ENCODE results near the gene RGS17. TPM values are rescaled to one million over a fixed set of nuclear protein-coding genes. Genes with fewer than 3 reads are reported as not detected.
A peak's percentile ranks its signal among the peaks of the same experiment; 100 is the strongest.

The RGS17 gene
- total and polyA plus RNA-seq, 2 of the 13 experiments (the other 11 are each of a cell fraction or from before 2014, with no cell fraction given): 0.04 TPM; not detected in 1

GRCh38 chr6:153031335-153031955 is 99.6 kb downstream of the RGS17 start:
- intact Hi-C loops (cut with micrococcal nuclease; ENCODE audit: unreplicated experiment): loop anchor here (5.0 kb wide), 1 partner anchor 916 kb away; no protein-coding TSS in a partner anchor
- H3K4me3 ChIP-seq (replicated peaks in 1 of 3; ENCODE audit: insufficient read depth in 1 of 3, low read depth in 2 of 3, low read length in 3 of 3): no peak overlapping the region
- no peak for ATAC-seq
- no peak overlapping the region for H3K4me2 ChIP-seq (ENCODE audit: low read depth, low read length)
- FAIRE-seq: no peak
- WGBS (ENCODE audit: low lambda C conversion rate): 0% methylated on average over 1 of the region's 1 CpG
- no peaks in the 10 kb centered on the region for H3K79me2 ChIP-seq (ENCODE audit: insufficient read depth, low read length)
- ChIA-PET POLR2A (no interaction called here), CTCF (ENCODE audit: low intra/inter-chr PET ratio, low total read pairs) (interaction anchor here (2.0 to 2.1 kb wide), 2 partner anchors 281 to 481 kb away, joined by 8 read pairs; no protein-coding TSS in a partner anchor)
- H2AFZ ChIP-seq (ENCODE audit: low read length): no peak overlapping the region
- no peaks in the 10 kb centered on the region for H3K27me3 ChIP-seq (ENCODE audit: control insufficient read depth in 1 of 2, insufficient read depth in 2 of 2, low read length in 2 of 2)
- BruUV-seq (replicated peaks): no TSS peak
- H4K20me1 ChIP-seq (ENCODE audit: insufficient read depth, low read length): no peaks in the 10 kb centered on the region
- no peak for DNase-seq (ENCODE audit: low spot score)
- TF ChIP-seq EP300 (IDR thresholded peaks at IDR 0.05; ENCODE audit: low read depth in 2 of 2, low read length in 2 of 2) (peak in 1 of 2 experiments; percentile 23; a peak in 1 of 4 replicates), EP300 (CRISPR knock-in tag; IDR thresholded peaks at IDR 0.05; ENCODE audit: borderline replicate concordance) (no peak), CEBPB (IDR thresholded peaks at IDR 0.05; ENCODE audit: borderline replicate concordance, low read depth, low read length) (peak; percentile 68), AKAP8 (CRISPR knock-in tag; IDR thresholded peaks at IDR 0.05) (no peak)
- in situ Hi-C loops (cut with HindIII; ENCODE audit: extremely low pct_ligation_motif_present, low pct_unique_long_range_greater_than_20kb): loop anchor here (10.0 to 25.0 kb wide), 2 partner anchors 283 to 481 kb away; no protein-coding TSS in a partner anchor
- no peaks in the 10 kb centered on the region for H3K9me3 ChIP-seq (ENCODE audit: low read length)
- H3K4me1 ChIP-seq (ENCODE audit: insufficient read depth, low read length): peaks cover 12% of the 10 kb centered on the region
- H3K9ac ChIP-seq (ENCODE audit: insufficient read depth, low read depth, low read length): no peak overlapping the region
- no peak overlapping the region for H3K27ac ChIP-seq (ENCODE audit: extremely low read length, insufficient read depth, low read length)
- no peaks in the 10 kb centered on the region for H3K36me3 ChIP-seq (replicated peaks in 1 of 2; ENCODE audit: control insufficient read depth in 1 of 2, insufficient read depth in 2 of 2, low read length in 2 of 2)

- ChIA-PET CTCF (ENCODE audit: low intra/inter-chr PET ratio, low total read pairs) (no interaction called here), POLR2A (no interaction called here)
- BruUV-seq (replicated peaks): no TSS peak
- H3K9me3 ChIP-seq (ENCODE audit: low read length): no peaks in the 10 kb centered on the region
- H3K9ac ChIP-seq (ENCODE audit: insufficient read depth, low read depth, low read length): no peak overlapping the region
- H3K79me2 ChIP-seq (ENCODE audit: insufficient read depth, low read length): no peaks in the 10 kb centered on the region
- no peak overlapping the region; a peak in 1 of 6 replicates for H3K4me3 ChIP-seq (replicated peaks in 1 of 3; ENCODE audit: insufficient read depth in 1 of 3, low read depth in 2 of 3, low read length in 3 of 3)
- H3K4me1 ChIP-seq (ENCODE audit: insufficient read depth, low read length): peaks cover 12% of the 10 kb centered on the region
- in situ Hi-C loops (cut with HindIII; ENCODE audit: extremely low pct_ligation_motif_present, low pct_unique_long_range_greater_than_20kb): loop anchor here (10.0 to 25.0 kb wide), 2 partner anchors 164 to 483 kb away; no protein-coding TSS in a partner anchor
- ATAC-seq (peak; percentile 77), DNase-seq (ENCODE audit: low spot score) (peak; percentile 10), FAIRE-seq (no peak)
- no peaks in the 10 kb centered on the region for H4K20me1 ChIP-seq (ENCODE audit: insufficient read depth, low read length)
- intact Hi-C loops (cut with micrococcal nuclease; ENCODE audit: unreplicated experiment): no loop called here
- peak overlapping the region; percentile 25 for H3K4me2 ChIP-seq (ENCODE audit: low read depth, low read length)
- WGBS (ENCODE audit: low lambda C conversion rate): 24% methylated on average over 4 of the region's 4 CpGs
- no peak overlapping the region for H2AFZ ChIP-seq (ENCODE audit: low read length)
- H3K36me3 ChIP-seq (replicated peaks in 1 of 2; ENCODE audit: control insufficient read depth in 1 of 2, insufficient read depth in 2 of 2, low read length in 2 of 2): no peaks in the 10 kb centered on the region
- no peak overlapping the region for H3K27ac ChIP-seq (ENCODE audit: extremely low read length, insufficient read depth, low read length)
- no peaks in the 10 kb centered on the region for H3K27me3 ChIP-seq (ENCODE audit: control insufficient read depth in 1 of 2, insufficient read depth in 2 of 2, low read length in 2 of 2)
- TF ChIP-seq HNF1A (IDR thresholded peaks at IDR 0.05; ENCODE audit: low read depth) (0 out of 2 replicates have a peak, but pooled peaks have one; percentile 59), HNF1A (CRISPR knock-in tag; IDR thresholded peaks at IDR 0.05; ENCODE audit: borderline replicate concordance) (no peak; the same call in 1 of the 2 replicates), CEBPB (IDR thresholded peaks at IDR 0.05; ENCODE audit: borderline replicate concordance, low read depth, low read length) (peak; percentile 38; the same call in 1 of the 2 replicates), REPIN1 (CRISPR knock-in tag; IDR thresholded peaks at IDR 0.05; ENCODE audit: borderline replicate concordance, low read depth) (no peak), ZNF773 (CRISPR knock-in tag; IDR thresholded peaks at IDR 0.05; ENCODE audit: borderline replicate concordance) (no peak), NFE2 (CRISPR knock-in tag; IDR thresholded peaks at IDR 0.05) (no peak), CHCHD3 (CRISPR knock-in tag; IDR thresholded peaks at IDR 0.05) (no peak), FUBP1 (CRISPR knock-in tag; IDR thresholded peaks at IDR 0.05; ENCODE audit: borderline replicate concordance) (no peak)
Measured at GRCh38 chr6:153028963-153029362, 102.1 kb downstream of the RGS17 start.
